Muscle of back (tissue), 11 donors: ENCODE results near the gene CHD9. TPM values are rescaled to one million over a fixed set of nuclear protein-coding genes. Genes with fewer than 3 reads are reported as not detected.
"Not testable (repeated sequence)": the region's sequence is repeated elsewhere in the genome, so short reads cannot be mapped to it uniquely, and the experiment has no call there.

Experiments
- DNase-seq, 3 donors: peaks; one replicate each; pipeline versions ENCODE4 v3.0.0 to v3.0.0-alpha.2; 2013
- polyA plus RNA-seq, 10 donors: library from polyadenylated mRNA; unstranded; fragments of 120-200 nt; gene quantifications; one replicate each; pipeline ENCODE4 v1.2.1, GENCODE V29; 2013; ENCODE audit not compliant: insufficient read length in 10 of 10

CHD9 gene
- polyA plus RNA-seq, 10 donors: 33.3 to 60.6 (median 46.6) TPM

DNA sequence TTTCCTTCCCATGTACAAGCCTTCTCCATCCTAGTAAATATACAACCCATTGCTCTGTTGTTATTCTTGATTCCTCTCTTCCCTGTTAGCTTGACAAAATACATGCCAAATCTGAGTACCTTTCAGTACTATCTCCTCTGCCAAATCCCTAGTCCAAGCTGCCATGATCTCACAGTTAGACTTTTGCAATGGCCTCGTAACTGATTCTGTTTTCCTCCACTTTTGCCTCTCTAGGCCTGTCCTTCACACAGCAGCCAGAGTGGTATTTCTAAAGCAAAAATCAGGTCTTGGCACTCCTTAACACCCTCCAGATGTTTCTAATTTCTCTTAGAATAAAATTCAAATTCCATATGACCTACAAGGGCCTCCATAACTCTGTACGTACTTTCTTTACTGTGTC is 226.5 kb downstream of the CHD9 start:
- DNase-seq: peak in 1 of 3 donors; percentile 10

DNA sequence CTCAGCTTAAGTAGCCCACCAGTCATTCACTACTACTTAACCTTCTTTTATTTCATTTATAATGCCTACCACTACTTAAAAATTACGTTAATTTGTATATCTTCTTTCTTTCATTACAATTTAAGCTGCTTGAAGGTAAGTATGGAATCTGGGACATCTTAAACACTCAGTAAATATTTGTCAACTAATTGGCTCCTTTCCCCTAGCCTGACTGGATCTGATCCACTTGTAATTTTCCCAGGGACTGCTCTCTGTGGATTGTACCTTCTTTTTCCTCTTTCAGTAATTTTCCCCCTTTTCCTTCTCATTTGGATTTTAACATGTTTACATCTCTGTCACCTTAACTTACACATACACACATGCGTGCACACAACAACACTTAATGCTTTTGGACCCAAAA is 227.1 kb downstream of the CHD9 start:
- DNase-seq: no peak

DNA sequence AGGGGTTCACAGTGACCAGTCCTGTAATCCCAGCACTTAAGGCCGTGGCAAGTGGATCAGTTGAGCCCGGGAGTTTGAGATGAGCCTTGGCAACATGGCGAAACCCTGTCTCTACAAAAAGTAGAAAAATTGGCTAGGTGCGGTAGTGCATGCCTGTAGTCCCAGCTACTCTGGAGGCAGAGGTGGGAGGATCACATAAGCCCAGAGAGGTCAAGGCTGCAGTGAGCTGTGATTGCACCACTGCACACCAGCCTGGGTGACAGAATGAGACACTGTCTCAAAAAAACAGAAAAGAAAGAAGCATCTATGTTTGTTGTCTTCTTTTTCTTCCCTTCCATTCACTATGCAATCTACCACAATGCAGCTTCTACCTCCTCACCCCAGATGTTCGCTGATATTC is 227.5 kb downstream of the CHD9 start:
- DNase-seq: no peak

DNA sequence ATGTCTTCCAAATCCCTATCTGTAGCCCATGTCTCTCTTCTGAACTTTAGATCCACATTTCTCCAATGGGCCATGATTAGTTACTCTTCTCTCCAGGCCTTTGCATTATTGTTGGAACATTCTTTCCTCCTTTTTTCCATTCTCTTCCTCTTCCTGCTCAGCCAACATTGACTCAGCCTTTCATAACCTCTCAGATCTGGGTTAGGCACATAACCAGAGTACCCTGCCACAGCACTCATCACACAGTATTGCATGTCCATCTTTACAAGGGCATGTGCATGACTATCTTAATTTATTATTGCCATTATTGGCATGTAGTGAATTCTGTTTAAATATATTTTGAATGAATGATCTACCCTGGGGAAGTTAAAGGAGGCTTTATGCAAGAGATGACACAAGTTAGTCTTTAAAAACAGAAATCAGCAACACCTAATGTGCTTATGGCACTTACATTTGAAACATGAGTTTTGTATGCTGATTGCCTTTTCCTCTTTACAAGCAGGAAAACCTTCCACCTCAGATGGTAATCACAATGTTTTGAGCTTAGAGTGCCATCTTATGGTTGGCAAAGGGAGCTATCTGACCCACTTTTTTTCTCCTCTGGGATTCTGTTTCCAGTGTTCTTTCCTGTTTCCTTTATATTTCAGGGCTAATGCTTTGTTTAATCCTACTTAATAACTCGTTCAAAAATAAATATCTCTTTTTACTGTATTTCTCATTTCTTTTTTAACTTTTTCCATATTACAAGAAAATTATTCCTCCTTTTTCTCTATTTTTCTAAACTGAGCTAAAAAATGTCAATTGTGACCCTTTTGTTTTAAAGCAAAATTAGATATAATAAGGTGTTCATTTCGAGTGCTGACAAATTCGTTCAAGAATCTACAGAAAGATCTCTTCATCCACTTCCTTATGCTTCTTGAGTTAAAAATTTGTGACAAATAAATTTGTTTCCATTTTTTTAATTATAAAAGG is 228.5 kb downstream of the CHD9 start:
- DNase-seq: peak in 2 of 3 donors; percentile 11 to 32

DNA sequence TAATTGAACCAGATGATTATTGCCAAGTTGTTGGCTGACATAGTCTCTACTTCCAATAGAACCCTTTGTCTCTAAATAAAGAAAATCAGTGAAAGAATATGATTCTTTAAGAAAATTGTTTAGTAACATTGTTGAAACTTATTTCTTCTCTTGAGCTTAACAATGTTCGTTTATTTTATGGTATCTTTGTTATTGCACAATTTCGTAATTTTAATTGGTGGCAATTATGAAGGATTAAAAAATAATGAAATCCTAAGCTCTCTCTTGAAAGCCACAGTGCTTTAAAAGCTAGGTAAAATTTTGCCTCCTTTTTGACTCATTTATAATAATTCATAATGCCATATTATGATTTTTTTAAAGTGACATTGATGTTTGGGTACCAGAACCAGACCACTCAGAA is 230.4 kb downstream of the CHD9 start:
- DNase-seq: no peak

DNA sequence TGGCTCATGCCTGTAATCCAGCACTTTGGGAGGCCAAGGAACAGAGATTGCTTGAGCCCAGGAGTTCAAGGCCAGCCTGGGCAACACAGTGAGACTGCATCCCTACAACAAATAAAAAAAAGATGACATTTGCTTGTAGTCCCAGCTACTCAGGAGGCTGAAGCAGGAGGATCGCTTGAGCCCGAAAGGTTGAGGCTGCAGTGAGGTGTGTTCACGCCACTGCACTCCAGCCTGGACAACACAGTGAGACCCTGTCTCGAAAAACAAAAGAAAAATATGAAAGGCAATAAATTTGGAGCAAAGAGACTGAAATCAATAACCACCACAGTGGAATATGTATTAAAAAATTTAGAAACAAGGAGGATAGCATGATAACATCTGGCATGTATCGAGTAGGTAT is 235.7 kb downstream of the CHD9 start:
- DNase-seq: no peak

DNA sequence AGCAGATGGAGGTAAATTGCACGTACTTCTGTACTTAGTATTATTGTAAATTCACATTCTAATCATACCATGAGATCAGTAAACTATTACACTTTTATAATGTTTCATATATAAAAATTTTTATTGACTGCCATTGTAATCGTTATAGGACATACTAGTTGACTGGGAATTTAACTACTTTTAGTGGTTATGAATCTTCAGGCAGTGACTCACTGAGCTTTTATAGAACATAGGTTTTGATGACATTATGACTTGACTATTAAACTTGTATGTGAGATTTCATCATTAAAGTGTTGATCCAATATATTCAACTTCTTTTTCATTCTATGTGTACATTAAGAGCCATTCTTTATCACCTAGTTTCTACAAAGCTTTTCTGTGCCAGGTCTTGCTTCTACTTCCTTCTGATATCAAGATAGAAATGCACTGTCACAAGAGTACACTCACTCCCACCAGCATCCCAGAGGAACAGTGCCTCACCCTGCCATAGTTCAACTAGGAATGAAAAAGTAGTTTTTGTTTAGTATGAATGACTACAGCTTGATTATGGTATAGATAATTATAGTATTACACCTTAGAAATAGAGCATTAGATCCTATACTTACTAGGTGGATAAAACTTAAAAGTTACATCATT is 237.1 kb downstream of the CHD9 start:
- DNase-seq: no peak

DNA sequence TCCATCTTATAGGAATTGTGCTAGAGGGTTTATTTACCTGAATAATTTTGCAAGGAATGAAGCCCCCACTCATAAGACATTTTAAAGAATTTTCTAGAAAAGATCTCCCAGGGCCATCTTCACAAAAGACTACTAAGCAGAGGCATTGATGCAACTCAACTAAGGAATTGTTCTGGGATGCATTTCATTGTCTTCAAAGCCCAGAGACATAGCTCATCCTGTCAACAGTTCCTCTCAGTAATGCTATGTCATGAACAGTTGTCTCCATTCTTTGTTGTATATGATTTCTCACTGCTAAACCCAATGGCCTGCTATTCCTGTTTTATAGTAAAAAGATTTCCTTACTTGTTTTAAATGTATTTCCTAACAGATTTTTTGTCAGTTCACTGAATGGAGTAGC is 242.7 kb downstream of the CHD9 start:
- no peak for DNase-seq

DNA sequence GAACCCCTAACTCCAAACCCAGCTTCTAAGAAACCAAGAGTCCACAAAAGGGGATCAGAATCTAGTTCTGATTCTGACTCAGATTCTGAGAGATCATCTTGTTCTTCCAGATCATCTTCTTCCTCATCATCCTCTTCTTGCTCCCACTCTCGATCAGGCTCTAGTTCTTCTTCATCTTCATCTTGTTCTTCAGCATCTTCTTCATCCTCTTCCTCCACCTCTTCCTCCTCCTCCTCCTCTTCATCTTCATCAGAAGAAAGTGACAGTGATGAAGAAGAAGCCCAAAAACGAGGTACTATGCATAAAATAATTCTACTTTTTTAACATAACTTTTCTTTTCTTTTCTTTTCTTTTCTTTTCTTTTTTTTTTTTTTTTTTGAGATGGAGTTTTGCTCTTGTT is 249.5 kb downstream of the CHD9 start:
- DNase-seq: no peak

DNA sequence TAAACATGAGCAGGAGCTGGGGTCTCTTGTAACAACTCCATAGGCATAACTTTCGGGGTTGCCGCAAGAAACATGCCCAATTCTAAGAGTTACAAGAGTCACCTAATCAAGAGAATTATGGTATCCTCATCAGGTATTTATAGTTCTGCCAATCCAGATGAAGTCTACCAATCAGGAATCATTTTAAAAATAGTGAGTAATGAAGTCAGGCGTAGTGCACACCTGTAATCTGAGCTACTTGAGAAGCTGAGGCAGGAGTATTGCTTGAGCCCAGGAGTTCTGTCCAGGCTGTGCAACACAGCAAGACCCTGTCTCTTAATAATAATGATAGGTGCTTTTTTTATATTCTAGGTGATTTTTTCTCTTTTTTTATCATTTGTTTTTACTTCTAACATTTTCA is 251.0 kb downstream of the CHD9 start:
- no peak for DNase-seq

DNA sequence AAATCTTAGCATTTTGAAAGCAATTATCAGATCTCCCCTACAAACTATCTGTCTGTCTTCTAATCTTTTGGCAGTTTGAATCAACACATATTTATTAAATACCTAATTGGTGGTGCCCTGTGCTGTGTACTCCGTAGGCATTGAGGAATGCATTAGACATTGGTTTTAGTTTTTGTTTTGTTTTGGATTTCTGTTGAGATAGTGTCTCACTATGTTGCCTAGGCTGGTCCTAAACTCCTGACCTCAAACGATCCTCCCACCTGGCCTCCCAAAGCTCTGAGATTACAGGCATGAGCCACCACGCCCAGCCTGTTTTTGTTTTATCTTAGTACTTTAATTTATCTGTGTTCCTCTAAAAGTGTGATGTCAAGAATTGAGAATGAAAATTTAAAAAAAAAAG is 254.7 kb downstream of the CHD9 start:
- no peak for DNase-seq

DNA sequence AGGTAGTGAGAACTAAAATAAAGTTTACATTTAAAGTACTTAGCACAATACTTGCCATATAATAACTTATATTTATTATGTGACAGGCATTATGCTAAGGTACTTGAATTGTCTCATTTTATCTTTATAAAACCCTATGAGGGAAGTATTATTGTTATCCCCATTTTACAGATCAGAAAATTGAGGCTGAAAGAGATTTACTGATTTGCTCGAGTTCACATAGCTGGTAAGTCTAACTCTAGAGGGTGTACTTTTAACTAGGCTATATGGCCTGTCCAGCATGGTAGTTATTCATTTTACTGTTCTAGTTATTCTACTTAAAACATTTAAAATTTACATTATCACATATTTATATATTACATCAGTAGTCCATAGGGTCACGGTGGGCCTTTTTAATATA is 266.2 kb downstream of the CHD9 start:
- DNase-seq: no peak

DNA sequence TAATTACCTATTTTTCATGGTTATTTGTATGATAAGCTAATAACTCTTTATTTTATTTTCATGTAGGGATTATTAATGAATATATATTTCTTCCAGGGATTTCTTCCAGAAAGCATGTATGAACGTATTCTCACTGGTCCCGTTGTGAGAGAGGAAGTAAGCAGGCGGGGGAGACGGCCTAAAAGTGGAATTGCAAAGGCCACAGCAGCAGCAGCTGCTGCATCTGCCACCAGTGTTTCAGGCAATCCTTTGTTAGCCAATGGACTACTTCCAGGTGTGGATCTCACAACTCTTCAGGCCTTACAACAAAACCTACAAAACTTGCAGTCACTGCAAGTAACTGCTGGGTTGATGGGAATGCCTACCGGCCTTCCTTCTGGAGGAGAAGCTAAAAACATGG is 269.1 kb downstream of the CHD9 start:
- DNase-seq: peak in 1 of 3 donors; percentile 6

DNA sequence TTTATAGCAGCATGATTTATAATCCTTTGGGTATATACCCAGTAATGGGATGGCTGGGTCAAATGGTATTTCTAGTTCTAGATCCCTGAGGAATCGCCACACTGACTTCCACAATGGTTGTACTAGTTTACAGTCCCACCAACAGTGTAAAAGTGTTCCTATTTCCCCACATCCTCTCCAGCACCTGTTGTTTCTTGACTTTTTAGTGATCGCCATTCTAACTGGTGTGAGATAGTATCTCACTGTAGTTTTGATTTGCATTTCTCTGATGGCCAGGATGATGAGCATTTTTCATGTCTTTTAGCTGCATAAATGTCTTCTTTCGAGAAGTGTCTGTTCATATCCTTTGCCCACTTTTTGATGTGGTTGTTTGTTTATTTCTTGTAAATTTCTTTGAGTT is 276.2 kb downstream of the CHD9 start:
- DNase-seq: not testable (repeated sequence)

DNA sequence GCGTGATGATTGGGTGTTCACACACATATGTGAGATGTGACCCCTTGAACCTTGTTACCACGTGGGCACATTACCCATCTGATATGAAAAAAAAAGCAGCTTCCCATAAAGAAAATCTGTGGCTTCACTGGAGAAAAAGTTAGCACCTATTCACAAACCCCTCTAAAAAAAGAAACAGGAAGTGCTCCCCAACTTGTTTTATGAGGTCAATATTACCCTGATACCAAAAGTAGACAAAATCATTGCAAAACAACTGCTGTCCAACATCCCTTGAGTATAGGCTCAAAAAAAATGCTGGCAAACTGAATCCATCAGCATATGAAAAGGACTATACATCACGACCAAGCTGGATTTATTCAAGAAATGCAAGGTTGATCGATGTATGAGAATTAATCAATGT is 279.8 kb downstream of the CHD9 start:
- no peak for DNase-seq

DNA sequence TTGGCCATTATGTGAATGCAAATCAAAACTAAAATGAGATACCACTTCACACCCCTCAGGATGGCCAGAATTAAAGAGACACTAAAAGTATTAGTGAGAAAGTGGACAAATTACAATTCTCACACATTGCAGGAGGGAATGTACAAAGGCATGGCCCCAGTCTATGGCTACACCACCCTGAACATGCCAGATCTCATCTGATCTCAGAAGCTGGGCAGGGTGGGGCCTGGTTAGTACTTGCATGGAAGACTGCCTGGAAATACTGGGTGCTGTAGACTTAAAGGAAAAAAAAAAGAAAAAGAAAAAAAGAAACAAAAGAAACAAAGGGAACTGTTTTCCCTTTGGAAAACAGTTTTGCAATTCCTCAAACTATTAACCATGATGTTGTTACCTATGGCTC is 282.5 kb downstream of the CHD9 start:
- DNase-seq: no peak

DNA sequence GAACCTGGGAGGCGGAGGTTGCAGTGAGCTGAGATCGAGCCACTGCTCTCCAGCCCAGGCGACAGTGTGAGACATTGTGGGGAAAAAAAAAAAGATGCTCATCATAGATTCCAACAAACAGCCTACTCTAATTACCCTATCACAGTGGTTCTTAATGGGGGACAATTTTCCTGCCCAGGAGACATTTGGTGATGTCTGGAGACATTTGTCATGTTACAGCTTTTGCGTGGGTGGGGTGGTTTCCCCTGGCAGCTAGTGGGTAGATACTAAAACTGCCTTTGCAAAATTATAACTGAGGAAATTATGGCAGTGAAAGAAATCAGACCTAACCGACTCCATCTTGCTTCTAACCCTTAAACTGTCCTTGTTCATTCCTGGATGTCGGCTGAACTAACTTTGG is 287.0 kb downstream of the CHD9 start:
- no peak for DNase-seq

DNA sequence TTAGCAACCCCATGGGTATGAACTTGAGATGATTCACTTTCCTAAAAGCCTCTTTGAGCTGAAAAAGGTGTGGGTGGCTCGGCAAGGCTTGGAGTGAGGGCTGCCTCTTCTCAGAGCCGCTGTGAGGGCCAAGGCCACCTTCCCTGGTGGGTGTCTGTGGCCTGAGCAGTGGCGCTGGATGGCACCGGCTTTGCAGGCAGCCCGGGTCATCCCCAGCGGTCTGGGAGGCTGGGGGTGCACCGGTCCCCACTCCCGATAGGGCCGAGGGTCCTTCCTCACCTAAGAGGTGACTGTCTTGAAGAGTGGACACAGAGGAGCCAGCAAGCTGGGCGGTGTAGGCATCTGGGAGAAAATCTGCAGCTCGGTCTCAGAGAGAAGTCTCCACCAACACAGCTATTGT is 300.3 kb downstream of the CHD9 start:
- DNase-seq: no peak

DNA sequence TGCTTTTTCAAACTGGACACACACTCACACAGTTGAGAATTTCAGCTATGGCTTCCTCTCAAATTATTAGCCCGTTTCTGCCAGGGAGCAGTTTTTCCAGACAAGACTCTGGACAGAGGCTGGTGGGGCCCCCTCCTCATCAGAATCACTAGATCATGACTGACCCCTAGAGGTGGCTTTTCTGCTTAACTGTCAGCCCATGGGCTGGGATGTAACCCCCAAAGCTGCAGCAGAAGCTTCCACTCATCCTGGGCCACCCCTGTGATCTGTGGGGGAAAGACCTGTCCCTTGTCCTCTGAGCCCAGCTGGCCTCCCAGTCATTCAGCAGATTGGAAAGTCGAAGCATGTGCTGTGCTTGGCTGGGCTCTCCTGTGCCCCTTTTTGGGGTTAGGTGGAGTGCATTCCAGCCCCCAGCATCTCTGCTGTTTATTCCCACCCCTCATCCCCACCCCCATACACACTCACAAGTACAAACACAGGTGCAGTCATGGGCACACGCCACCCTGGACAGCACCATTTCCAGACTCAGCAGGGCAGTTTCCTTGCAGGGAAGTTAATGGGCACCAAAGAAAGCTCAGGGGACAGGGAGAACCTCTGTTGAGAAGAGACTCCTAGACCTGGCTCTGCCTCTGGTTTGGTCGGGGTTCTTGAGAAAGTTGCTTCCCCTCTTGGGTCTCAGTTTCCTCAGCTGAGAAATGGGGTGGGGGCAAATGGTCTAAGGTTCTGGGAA is 301.9 kb downstream of the CHD9 start:
- no peak for DNase-seq

DNA sequence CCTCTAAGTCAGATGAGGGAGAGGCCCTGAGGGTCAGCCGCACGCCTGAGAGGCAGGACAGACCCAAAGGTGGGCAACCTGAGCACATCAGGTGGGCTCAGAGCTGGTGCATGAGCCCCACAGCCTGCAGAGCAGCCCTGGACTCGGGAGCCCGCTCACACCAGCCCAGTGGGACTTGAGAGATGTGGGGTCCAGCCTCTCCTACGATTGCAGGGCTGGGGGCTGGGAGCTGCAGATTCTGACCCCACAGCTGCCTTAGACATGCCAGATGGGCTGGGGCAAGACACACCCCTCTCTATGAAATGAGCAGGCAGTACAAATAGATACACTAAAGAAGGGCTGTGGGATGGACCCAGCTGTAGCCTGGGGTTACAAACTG is 302.4 kb downstream of the CHD9 start:
- no peak for DNase-seq

DNA sequence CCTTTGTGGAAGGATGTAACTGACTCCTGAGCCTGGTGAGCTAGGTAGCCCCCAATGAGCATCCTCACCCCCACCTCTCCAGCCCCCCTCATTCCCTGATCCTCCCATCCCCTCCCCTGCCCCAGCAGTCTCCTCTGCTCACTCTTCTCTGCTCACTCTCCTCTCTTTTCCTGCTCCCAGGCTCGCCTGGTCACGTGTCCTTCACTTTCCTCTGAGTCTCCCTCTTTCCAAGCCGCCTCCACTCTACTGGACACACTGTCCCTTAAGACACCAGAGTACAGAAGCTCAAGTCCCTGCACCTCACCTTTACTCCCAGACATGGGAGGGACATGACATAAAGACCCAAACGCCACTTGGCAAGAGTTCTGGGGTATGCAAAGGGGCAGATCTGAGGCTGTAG is 303.2 kb downstream of the CHD9 start:
- no peak for DNase-seq

DNA sequence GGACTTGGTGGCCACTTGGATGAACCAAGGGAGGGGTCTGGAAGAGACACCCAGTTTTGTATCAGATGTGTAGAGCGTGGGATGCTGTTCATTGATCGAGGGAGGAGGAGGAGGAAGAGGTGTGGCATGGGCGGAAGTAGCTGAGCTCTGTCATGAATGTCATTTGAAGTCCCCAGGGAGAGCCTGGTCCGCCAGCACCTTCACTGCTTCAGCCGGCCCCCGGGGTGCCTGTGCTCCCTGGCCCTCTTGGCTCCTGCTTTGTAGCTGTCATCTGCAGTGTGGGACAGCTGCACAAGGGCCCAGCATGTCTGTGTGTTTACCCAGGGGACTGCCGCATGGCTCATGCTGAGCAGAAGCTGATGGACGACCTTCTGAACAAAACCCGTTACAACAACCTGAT is 304.1 kb downstream of the CHD9 start:
- DNase-seq: no peak

DNA sequence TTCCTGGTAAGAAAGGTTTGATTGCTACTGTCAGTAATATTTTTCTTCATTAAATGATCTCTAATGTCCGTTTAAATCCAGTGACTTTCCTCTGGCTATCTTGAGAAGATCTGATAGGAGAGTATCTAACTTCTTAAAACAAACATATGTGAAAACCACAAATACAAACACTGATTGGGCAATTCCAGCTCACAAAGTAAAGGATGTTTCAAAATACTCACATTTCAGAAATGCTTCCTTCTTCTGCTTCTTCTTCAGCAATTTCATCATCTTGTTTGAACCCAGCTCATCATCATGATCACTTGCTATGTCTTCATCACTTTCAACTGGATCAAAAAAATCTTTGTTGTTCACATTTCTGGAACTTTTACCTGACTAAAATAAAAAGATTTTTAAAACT is 315.1 kb downstream of the CHD9 start:
- DNase-seq: no peak
